GM19023 (cell line): ENCODE results near the gene FOXN3.
A peak's percentile ranks its signal among the peaks of the same experiment; 100 is the strongest.

Experiments used
- ATAC-seq: cut with Tn5 transposase; IDR thresholded peaks from one replicate; pipeline ENCODE4 v1.9.1; 2021; ENCODE audit warnings: mild to moderate bottlenecking, moderate library complexity; ENCODE audit not compliant: unreplicated experiment

Gene FOXN3

GRCh38 chr14:89432226-89432625 is 15.2 kb upstream of the FOXN3 start:
- ATAC-seq = no peak

- peak; percentile 93 for ATAC-seq
These were observed 13.6 kb upstream of the FOXN3 start for GRCh38 chr14:89430391-89431236.

- no peak for ATAC-seq
These were observed 12.5 kb upstream of the FOXN3 start for GRCh38 chr14:89429199-89430181.

- ATAC-seq = no peak
These were observed 11.6 kb upstream of the FOXN3 start for GRCh38 chr14:89428546-89429198.

GRCh38 chr14:89428173-89428523 is 11.1 kb upstream of the FOXN3 start:
- no peak for ATAC-seq

- ATAC-seq = no peak
These were observed 10.6 kb upstream of the FOXN3 start for GRCh38 chr14:89427426-89428172.

- ATAC-seq = no peak
These were observed 8.9 kb upstream of the FOXN3 start for GRCh38 chr14:89425931-89426330.

- no peak for ATAC-seq
These were observed 7.2 kb upstream of the FOXN3 start for GRCh38 chr14:89424241-89424640.

- ATAC-seq = no peak
These were observed 5.9 kb upstream of the FOXN3 start for GRCh38 chr14:89422952-89423345.

GRCh38 chr14:89422181-89422951 is 5.3 kb upstream of the FOXN3 start:
- no peak for ATAC-seq

GRCh38 chr14:89420502-89420901 is 3.5 kb upstream of the FOXN3 start:
- no peak for ATAC-seq

GRCh38 chr14:89419973-89420482 is 3.0 kb upstream of the FOXN3 start:
- no peak for ATAC-seq

- ATAC-seq = no peak
These were observed 1.9 kb upstream of the FOXN3 start for GRCh38 chr14:89418976-89419375.

GRCh38 chr14:89418452-89418851 is 1.4 kb upstream of the FOXN3 start:
- no peak for ATAC-seq

- peak; percentile 42 for ATAC-seq
These were observed 612 bp upstream of the FOXN3 start for GRCh38 chr14:89417465-89418225.

GRCh38 chr14:89416002-89416995 is 734 bp downstream of the FOXN3 start:
- peak; percentile 82 for ATAC-seq

GRCh38 chr14:89415159-89415558 is 1.9 kb downstream of the FOXN3 start:
- ATAC-seq = no peak

GRCh38 chr14:89411976-89412375 is 5.1 kb downstream of the FOXN3 start:
- ATAC-seq = no peak
